CD14-positive monocyte (primary cell): Measurements from ENCODE around the gene POLL. TPM values are rescaled to one million over a fixed set of nuclear protein-coding genes. Genes with fewer than 3 reads are reported as not detected.

Experiments
- DNase-seq, 3 donors: peaks; one replicate each; pipeline ENCODE4 v3.0.0-alpha.2; 2011 to 2022
- H2AFZ ChIP-seq: 2 replicates; pipeline ENCODE4 v1.6.0; 2012; ENCODE audit warnings: mild to moderate bottlenecking, low read depth, low read length, inconsistent platforms; ENCODE audit not compliant: insufficient read depth, poor library complexity, severe bottlenecking
- H3K27ac ChIP-seq, 2 donors: 1 replicate in 1 of 2; 2 replicates in 1 of 2; pipeline ENCODE4 v1.5.1; 2012 to 2013; ENCODE audit warnings: low read length in 2 of 2, control low read depth in 1 of 2, inconsistent platforms in 1 of 2, low read depth in 1 of 2, mild to moderate bottlenecking in 1 of 2
- H3K27me3 ChIP-seq, 2 donors: one replicate each; pipeline versions ENCODE4 v1.6.0 to v1.6.1; 2011 to 2013; ENCODE audit warnings: low read length in 2 of 2; ENCODE audit not compliant: control insufficient read depth in 2 of 2, insufficient read depth in 2 of 2
- H3K36me3 ChIP-seq, 2 donors: replicated peaks in 1 of 2; 1 replicate in 1 of 2; 2 replicates in 1 of 2; pipeline versions ENCODE4 v1.5.1 to v1.6.1; 2012 to 2013; ENCODE audit warnings: low read length in 2 of 2, control low read depth in 1 of 2, inconsistent platforms in 1 of 2, mild to moderate bottlenecking in 1 of 2; ENCODE audit not compliant: insufficient read depth in 2 of 2, control insufficient read depth in 1 of 2
- H3K4me1 ChIP-seq, 2 donors: 1 replicate in 1 of 2; 2 replicates in 1 of 2; pipeline versions ENCODE4 v1.5.1 to v1.6.1; 2012 to 2013; ENCODE audit warnings: low read length in 2 of 2, control low read depth in 1 of 2, inconsistent platforms in 1 of 2, mild to moderate bottlenecking in 1 of 2, moderate library complexity in 1 of 2; ENCODE audit not compliant: insufficient read depth in 2 of 2, control insufficient read depth in 1 of 2
- H3K4me2 ChIP-seq: replicated peaks from 2 replicates; pipeline ENCODE3; 2012; ENCODE audit warnings: low read length, moderate library complexity, mild to moderate bottlenecking; ENCODE audit not compliant: poor library complexity, severe bottlenecking; ENCODE audit errors: extremely low read depth
- H3K4me3 ChIP-seq, 3 experiments: fragments of 200-600 bp in 1 of 3; sonication (generic) in 1 of 3; replicated peaks in 1 of 3; 1 replicate in 2 of 3; 2 replicates in 1 of 3; pipeline ENCODE4 v1.5.1; 2011 to 2013; ENCODE audit warnings: low read length in 3 of 3, mild to moderate bottlenecking in 3 of 3, control low read depth in 2 of 3, low read depth in 2 of 3, inconsistent platforms in 1 of 3, moderate library complexity in 1 of 3
- H3K79me2 ChIP-seq: 2 replicates; pipeline ENCODE4 v1.6.0; 2012; ENCODE audit warnings: mild to moderate bottlenecking, control low read depth, inconsistent platforms, low read length, moderate library complexity; ENCODE audit not compliant: insufficient read depth
- H3K9ac ChIP-seq: 2 replicates; pipeline ENCODE4 v1.6.0; 2017; ENCODE audit warnings: low read length, mild to moderate bottlenecking; ENCODE audit not compliant: insufficient read depth, poor library complexity, severe bottlenecking
- H3K9me3 ChIP-seq, 2 donors: replicated peaks in 1 of 2; 1 replicate in 1 of 2; 2 replicates in 1 of 2; pipeline versions ENCODE4 v1.5.1 to v1.6.1; 2012 to 2013; ENCODE audit warnings: low read length in 2 of 2, control low read depth in 1 of 2; ENCODE audit not compliant: control insufficient read depth in 1 of 2, insufficient read depth in 1 of 2
- H4K20me1 ChIP-seq: 2 replicates; pipeline ENCODE4 v1.6.0; 2012; ENCODE audit warnings: mild to moderate bottlenecking, low read length, control low read depth, moderate library complexity; ENCODE audit not compliant: insufficient read depth
- H3K27ac Mint-ChIP-seq, 7 donors: one replicate each; pipeline ENCODE4 v1.8.0; 2020; ENCODE audit warnings: mild to moderate bottlenecking in 7 of 7, mixed read lengths in 7 of 7, moderate library complexity in 6 of 7, inconsistent platforms in 2 of 7
- H3K27me3 Mint-ChIP-seq, 3 donors: one replicate each; pipeline ENCODE4 v1.8.0; 2021 to 2022; ENCODE audit warnings: low read depth in 3 of 3, mild to moderate bottlenecking in 3 of 3, mixed read lengths in 3 of 3, moderate library complexity in 3 of 3, inconsistent platforms in 1 of 3
- H3K36me3 Mint-ChIP-seq, 2 donors: one replicate each; pipeline ENCODE4 v1.8.0; 2020; ENCODE audit warnings: mixed read lengths in 2 of 2, inconsistent platforms in 1 of 2, mild to moderate bottlenecking in 1 of 2
- H3K4me1 Mint-ChIP-seq: one replicate; pipeline ENCODE4 v1.8.0; 2020; ENCODE audit warnings: mild to moderate bottlenecking, mixed read lengths
- H3K4me3 Mint-ChIP-seq, 2 donors: one replicate each; pipeline ENCODE4 v1.8.0; 2020; ENCODE audit warnings: mild to moderate bottlenecking in 2 of 2, mixed read lengths in 2 of 2, moderate library complexity in 1 of 2
- H3K9me3 Mint-ChIP-seq, 7 donors: one replicate each; pipeline ENCODE4 v1.8.0; 2020 to 2022; ENCODE audit warnings: mixed read lengths in 7 of 7, mild to moderate bottlenecking in 6 of 7, moderate library complexity in 6 of 7, inconsistent platforms in 2 of 7
- WGBS: methylation state at CpG from one replicate; pipeline ENCODE4 v1.1.5; 2013; ENCODE audit warnings: missing lambda C conversion rate; ENCODE audit not compliant: insufficient coverage; 5-methylcytosine and 5-hydroxymethylcytosine counted together
- intact Hi-C, 2 donors: fragments of 100-400 bp; cut with micrococcal nuclease; formaldehyde crosslinking; loops; one replicate each; pipeline versions ENCODE4 v1.15.0 to v1.15.1; 2023
- polyA plus RNA-seq, 3 donors: library from polyadenylated mRNA; depleted of rRNA in 1 of 3; unstranded in 2 of 3; stranded (reverse) in 1 of 3; fragments of 300-500 nt in 2 of 3; fragments of >200 nt in 1 of 3; fragmentation: Illumina TruSeq in 2 of 3; gene quantifications; 1 replicate in 2 of 3; 2 replicates in 1 of 3; pipeline ENCODE4 v1.2.3, GENCODE V29; 2012 to 2021
- TF ChIP-seq, protein P1 (sequence below): fragments of 200-600 bp; IDR thresholded peaks from one replicate; pipeline ENCODE4 v1.8.0; 2022; ENCODE audit warnings: antibody characterized with exemption, mild to moderate bottlenecking

Gene POLL
- polyA plus RNA-seq, 3 donors: 9.9 to 37.0 (median 10.6) TPM

DNA sequence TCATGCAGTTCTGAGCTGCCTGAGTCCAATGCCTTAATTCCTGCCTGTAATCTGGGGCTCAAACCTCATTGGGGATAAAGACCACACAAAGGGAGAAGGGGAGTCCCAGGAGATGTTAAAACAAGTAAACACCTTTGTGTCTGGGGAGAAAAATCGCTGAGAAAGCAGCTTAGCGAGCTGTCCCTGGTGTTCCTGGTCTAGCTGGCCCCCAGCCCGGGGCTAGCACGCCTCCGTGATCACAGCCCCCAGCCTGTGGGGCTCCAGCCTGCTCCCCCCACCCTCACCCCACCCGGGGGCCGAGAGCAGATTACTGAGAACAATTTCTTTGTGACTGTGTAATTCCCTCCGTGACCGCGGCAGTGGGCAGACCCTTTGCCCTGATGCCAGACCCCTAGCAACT lies 24.8 kb upstream of the POLL start:
- 96% methylated on average over 4 of the region's 10 CpGs for WGBS
- Mint-ChIP-seq H3K4me1 (peaks cover 19% of the 10 kb centered on the region), H3K4me3 (no peak overlapping the region), H3K9me3 (no peaks in the 10 kb centered on the region), H3K27me3 (peaks cover 0 to 3% (median 0%) of the 10 kb centered on the region in 3 donors), H3K27ac (no peak overlapping the region), H3K36me3 (peaks cover 56 to 71% of the 10 kb centered on the region in 2 donors)
- Histone ChIP-seq H3K27me3 (no peaks in the 10 kb centered on the region), H3K9ac (no peak overlapping the region), H3K4me1 (peaks cover 9 to 14% of the 10 kb centered on the region in 2 donors), H3K36me3 (peaks cover 45 to 91% of the 10 kb centered on the region in 2 donors), H3K79me2 (no peaks in the 10 kb centered on the region), H3K4me3 (no peak overlapping the region), H3K27ac (no peak overlapping the region), H3K4me2 (no peak overlapping the region), H4K20me1 (peaks cover 15% of the 10 kb centered on the region), H2AFZ (no peak overlapping the region), H3K9me3 (no peaks in the 10 kb centered on the region)
- no peak for DNase-seq
- intact Hi-C loops: no loop called here
- TF ChIP-seq, protein P1, sequence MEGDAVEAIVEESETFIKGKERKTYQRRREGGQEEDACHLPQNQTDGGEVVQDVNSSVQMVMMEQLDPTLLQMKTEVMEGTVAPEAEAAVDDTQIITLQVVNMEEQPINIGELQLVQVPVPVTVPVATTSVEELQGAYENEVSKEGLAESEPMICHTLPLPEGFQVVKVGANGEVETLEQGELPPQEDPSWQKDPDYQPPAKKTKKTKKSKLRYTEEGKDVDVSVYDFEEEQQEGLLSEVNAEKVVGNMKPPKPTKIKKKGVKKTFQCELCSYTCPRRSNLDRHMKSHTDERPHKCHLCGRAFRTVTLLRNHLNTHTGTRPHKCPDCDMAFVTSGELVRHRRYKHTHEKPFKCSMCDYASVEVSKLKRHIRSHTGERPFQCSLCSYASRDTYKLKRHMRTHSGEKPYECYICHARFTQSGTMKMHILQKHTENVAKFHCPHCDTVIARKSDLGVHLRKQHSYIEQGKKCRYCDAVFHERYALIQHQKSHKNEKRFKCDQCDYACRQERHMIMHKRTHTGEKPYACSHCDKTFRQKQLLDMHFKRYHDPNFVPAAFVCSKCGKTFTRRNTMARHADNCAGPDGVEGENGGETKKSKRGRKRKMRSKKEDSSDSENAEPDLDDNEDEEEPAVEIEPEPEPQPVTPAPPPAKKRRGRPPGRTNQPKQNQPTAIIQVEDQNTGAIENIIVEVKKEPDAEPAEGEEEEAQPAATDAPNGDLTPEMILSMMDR: no peak

DNA sequence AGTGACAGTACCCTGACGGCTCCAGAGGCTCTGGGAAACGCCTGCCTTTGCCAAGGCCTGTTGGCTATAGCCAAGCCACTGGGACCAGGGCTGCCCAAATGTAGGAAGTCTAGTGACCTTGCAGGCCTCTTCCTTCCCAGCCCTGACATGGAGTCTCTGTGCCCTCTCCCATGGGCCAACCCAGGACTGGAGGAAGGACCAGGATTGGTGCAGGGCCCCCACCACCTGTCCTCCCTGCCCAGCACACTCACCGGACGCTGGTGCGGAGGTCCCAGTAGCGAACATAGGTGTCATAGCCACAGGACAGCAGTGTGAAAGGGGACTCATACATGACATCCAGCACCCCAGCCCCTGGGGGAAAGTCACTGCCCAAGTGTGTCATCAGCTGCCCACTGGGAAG lies 24.0 kb upstream of the POLL start:
- peaks cover 0 to 3% (median 0%) of the 10 kb centered on the region in 3 donors for H3K27me3 Mint-ChIP-seq
- H3K4me2 ChIP-seq: no peak overlapping the region
- peak overlapping the region in 1 of 2 donors; percentile 59 for H3K27ac ChIP-seq
- intact Hi-C loops: no loop called here
- H3K4me3 ChIP-seq: no peak overlapping the region
- no peak for DNase-seq
- H3K4me3 Mint-ChIP-seq: no peak overlapping the region
- peaks cover 1 to 6% of the 10 kb centered on the region in 2 donors for H3K4me1 ChIP-seq
- no peaks in the 10 kb centered on the region for H3K27me3 ChIP-seq
- 100% methylated on average over 5 of the region's 6 CpGs for WGBS
- H3K36me3 ChIP-seq: peaks cover 51 to 96% of the 10 kb centered on the region in 2 donors
- no peak overlapping the region for H2AFZ ChIP-seq
- no peaks in the 10 kb centered on the region for H3K9me3 Mint-ChIP-seq
- peaks cover 61 to 79% of the 10 kb centered on the region in 2 donors for H3K36me3 Mint-ChIP-seq
- no peaks in the 10 kb centered on the region for H3K79me2 ChIP-seq
- TF ChIP-seq, protein P1: no peak
- no peaks in the 10 kb centered on the region for H3K9me3 ChIP-seq
- H4K20me1 ChIP-seq: peaks cover 10% of the 10 kb centered on the region
- H3K4me1 Mint-ChIP-seq: peaks cover 11% of the 10 kb centered on the region
- H3K27ac Mint-ChIP-seq: peak overlapping the region in 5 of 7 donors; percentile 25 to 84 (median 60)
- H3K9ac ChIP-seq: no peak overlapping the region
